Neural crest cell (in vitro differentiated cells): Measurements from ENCODE around the gene MAST2. TPM values are rescaled to one million over a fixed set of nuclear protein-coding genes. Genes with fewer than 3 reads are reported as not detected.

Experiments
- DNase-seq: peaks from one replicate; pipeline ENCODE4 v3.0.0; 2021; ENCODE audit warnings: low read depth, mixed read lengths, low spot score
- H3K27ac Mint-ChIP-seq: one replicate; pipeline ENCODE4 v1.8.0; 2021; ENCODE audit warnings: mild to moderate bottlenecking, mixed read lengths; ENCODE audit not compliant: unreplicated experiment
- H3K27me3 Mint-ChIP-seq: 2 replicates; pipeline ENCODE4 v1.8.0; 2021; ENCODE audit warnings: low read depth, mild to moderate bottlenecking, mixed read lengths
- H3K36me3 Mint-ChIP-seq: 2 replicates; pipeline ENCODE4 v1.8.0; 2021; ENCODE audit warnings: low read depth, mild to moderate bottlenecking, mixed read lengths
- H3K4me1 Mint-ChIP-seq: 2 replicates; pipeline ENCODE4 v1.8.0; 2021; ENCODE audit warnings: mixed read lengths
- H3K4me3 Mint-ChIP-seq: one replicate; pipeline ENCODE4 v1.8.0; 2021; ENCODE audit warnings: mild to moderate bottlenecking, mixed read lengths
- H3K9me3 Mint-ChIP-seq: 2 replicates; pipeline ENCODE4 v1.8.0; 2021; ENCODE audit warnings: mixed read lengths
- total RNA-seq: library from RNA; stranded (reverse); gene quantifications from 2 replicates; pipeline ENCODE4 v1.2.1, GENCODE V29; 2021
- TF ChIP-seq, protein P1 (sequence below): fragments of 200-600 bp; sonication (generic); conservative IDR thresholded peaks from 2 replicates; pipeline ENCODE4 v1.5.0; 2021; ENCODE audit warnings: antibody characterized with exemption, mild to moderate bottlenecking

Gene MAST2
- total RNA-seq, 1 donor from 2014 or later: 47.6 TPM

DNA sequence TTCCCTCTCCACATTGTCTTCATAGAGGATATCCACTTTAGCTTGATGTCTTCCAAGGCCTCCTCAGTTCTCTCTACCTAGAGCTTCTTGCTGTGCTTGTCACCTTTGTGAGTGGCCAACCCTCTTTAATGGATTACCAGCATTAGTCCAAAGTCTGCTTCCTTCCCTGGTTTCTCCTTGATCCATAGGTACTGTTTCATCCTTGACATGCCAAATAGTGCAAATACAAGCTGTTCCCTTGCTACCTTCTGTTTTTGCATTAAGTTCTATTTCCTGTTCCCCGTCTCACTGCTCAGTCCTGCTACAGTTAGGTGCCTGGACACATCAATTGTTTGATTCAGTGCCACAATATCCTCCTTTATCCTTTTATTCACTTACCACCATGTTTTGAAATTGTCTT is 19.2 kb downstream of the MAST2 start:
- H3K27me3 Mint-ChIP-seq: no peaks in the 10 kb centered on the region
- H3K27ac Mint-ChIP-seq: no peak overlapping the region
- H3K4me3 Mint-ChIP-seq: no peak overlapping the region
- no peaks in the 10 kb centered on the region for H3K4me1 Mint-ChIP-seq
- TF ChIP-seq, protein P1, sequence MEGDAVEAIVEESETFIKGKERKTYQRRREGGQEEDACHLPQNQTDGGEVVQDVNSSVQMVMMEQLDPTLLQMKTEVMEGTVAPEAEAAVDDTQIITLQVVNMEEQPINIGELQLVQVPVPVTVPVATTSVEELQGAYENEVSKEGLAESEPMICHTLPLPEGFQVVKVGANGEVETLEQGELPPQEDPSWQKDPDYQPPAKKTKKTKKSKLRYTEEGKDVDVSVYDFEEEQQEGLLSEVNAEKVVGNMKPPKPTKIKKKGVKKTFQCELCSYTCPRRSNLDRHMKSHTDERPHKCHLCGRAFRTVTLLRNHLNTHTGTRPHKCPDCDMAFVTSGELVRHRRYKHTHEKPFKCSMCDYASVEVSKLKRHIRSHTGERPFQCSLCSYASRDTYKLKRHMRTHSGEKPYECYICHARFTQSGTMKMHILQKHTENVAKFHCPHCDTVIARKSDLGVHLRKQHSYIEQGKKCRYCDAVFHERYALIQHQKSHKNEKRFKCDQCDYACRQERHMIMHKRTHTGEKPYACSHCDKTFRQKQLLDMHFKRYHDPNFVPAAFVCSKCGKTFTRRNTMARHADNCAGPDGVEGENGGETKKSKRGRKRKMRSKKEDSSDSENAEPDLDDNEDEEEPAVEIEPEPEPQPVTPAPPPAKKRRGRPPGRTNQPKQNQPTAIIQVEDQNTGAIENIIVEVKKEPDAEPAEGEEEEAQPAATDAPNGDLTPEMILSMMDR: no peak
- peaks cover 39% of the 10 kb centered on the region for H3K36me3 Mint-ChIP-seq
- H3K9me3 Mint-ChIP-seq: peaks cover 11% of the 10 kb centered on the region
- no peak for DNase-seq

DNA sequence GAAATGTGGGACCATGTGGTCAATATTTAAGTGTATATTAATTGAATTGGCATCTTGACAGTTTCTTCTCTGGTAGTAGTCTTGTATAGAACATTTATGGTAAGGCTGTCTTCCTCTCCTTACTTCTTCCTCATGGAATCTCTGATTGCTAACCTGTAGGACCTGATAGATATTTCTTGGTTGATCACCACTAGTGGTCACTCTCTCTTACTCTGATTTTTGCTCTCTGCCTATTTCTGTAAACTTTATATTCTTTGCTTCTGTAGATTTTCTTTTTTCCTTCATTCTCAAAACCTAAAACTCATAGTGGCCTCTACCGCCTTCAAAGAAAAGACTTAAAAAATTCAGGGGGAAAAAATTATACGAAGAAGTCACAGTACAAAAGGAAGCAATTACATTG is 21.2 kb downstream of the MAST2 start:
- no peak overlapping the region for H3K4me3 Mint-ChIP-seq
- DNase-seq: no peak
- no peak overlapping the region for H3K27ac Mint-ChIP-seq
- peaks cover 30% of the 10 kb centered on the region for H3K36me3 Mint-ChIP-seq
- H3K27me3 Mint-ChIP-seq: no peaks in the 10 kb centered on the region
- H3K4me1 Mint-ChIP-seq: peaks cover 10% of the 10 kb centered on the region
- TF ChIP-seq, protein P1: no peak
- H3K9me3 Mint-ChIP-seq: peaks cover 5% of the 10 kb centered on the region

GRCh38 chr1:45827256-45827655 is 23.8 kb downstream of the MAST2 start:
- TF ChIP-seq, protein P1: no peak
- Mint-ChIP-seq H3K9me3 (no peaks in the 10 kb centered on the region), H3K36me3 (peaks cover 26% of the 10 kb centered on the region), H3K4me1 (peaks cover 10% of the 10 kb centered on the region), H3K4me3 (no peak overlapping the region), H3K27ac (no peak overlapping the region), H3K27me3 (no peaks in the 10 kb centered on the region)
- no peak for DNase-seq

- DNase-seq: no peak
- no peaks in the 10 kb centered on the region for H3K9me3 Mint-ChIP-seq
- TF ChIP-seq, protein P1: no peak
- H3K27me3 Mint-ChIP-seq: no peaks in the 10 kb centered on the region
- H3K4me1 Mint-ChIP-seq: peaks cover 10% of the 10 kb centered on the region
- no peak overlapping the region for H3K4me3 Mint-ChIP-seq
- peaks cover 16% of the 10 kb centered on the region for H3K36me3 Mint-ChIP-seq
- H3K27ac Mint-ChIP-seq: peak overlapping the region; percentile 10
Measured at GRCh38 chr1:45828841-45829240, 25.4 kb downstream of the MAST2 start.

GRCh38 chr1:45833361-45833760 is 29.9 kb downstream of the MAST2 start:
- Mint-ChIP-seq H3K4me3 (no peak overlapping the region), H3K9me3 (no peaks in the 10 kb centered on the region), H3K36me3 (peaks cover 14% of the 10 kb centered on the region), H3K4me1 (peaks cover 6% of the 10 kb centered on the region), H3K27ac (no peak overlapping the region), H3K27me3 (no peaks in the 10 kb centered on the region)
- TF ChIP-seq, protein P1: no peak
- no peak for DNase-seq

DNA sequence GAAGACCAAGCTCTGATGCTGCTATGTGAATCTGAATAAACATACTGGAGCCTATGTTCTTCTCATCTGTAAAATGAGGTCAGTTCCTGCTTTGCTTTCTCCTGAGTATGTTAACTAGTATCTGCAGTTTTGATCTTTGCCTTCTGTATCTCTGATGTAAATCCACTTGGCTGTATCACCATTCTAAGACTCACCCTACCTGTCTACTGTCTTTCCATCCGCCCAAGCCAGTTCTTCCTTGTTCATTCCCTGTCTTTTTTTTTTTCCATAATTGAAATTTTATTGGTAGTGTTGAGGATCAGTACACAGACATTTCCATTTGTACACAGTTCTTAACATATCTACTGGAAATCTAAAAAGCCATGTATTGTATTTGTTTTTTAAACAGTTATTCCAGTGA is 31.3 kb downstream of the MAST2 start:
- Mint-ChIP-seq H3K9me3 (no peaks in the 10 kb centered on the region), H3K27ac (no peak overlapping the region), H3K36me3 (peaks cover 12% of the 10 kb centered on the region), H3K4me3 (no peak overlapping the region), H3K27me3 (no peaks in the 10 kb centered on the region), H3K4me1 (no peaks in the 10 kb centered on the region)
- TF ChIP-seq, protein P1: no peak
- DNase-seq: no peak
